ENCODE data around the gene RPLP2.
A peak's percentile ranks its signal among the peaks of the same experiment; 100 is the strongest.

The RPLP2 gene

GRCh38 chr11:779955-780532 lies 29.7 kb upstream of the RPLP2 start:
- TF ChIP-seq CTCF (IDR thresholded peaks at IDR 0.05; ENCODE audit: low read length, missing control alignments) = no peak
- no peak for DNase-seq (ENCODE audit: low read depth)
- no peak overlapping the region for H3K4me3 ChIP-seq (replicated peaks; ENCODE audit: low read depth, low read length)

- DNase-seq (ENCODE audit: low read depth) = no peak
- no peak overlapping the region for H3K4me3 ChIP-seq (replicated peaks; ENCODE audit: low read depth, low read length)
- TF ChIP-seq CTCF (IDR thresholded peaks at IDR 0.05; ENCODE audit: low read length, missing control alignments) = no peak
Observed at GRCh38 chr11:782264-783174, 27.2 kb upstream of the RPLP2 start.

- DNase-seq (ENCODE audit: low read depth) = peak; percentile 83
- H3K4me3 ChIP-seq (replicated peaks; ENCODE audit: low read depth, low read length) = no peak overlapping the region
- peak; percentile 86 for TF ChIP-seq CTCF (IDR thresholded peaks at IDR 0.05; ENCODE audit: low read length, missing control alignments)
Observed at GRCh38 chr11:783581-784015, 26.2 kb upstream of the RPLP2 start.

- no peak for TF ChIP-seq CTCF (IDR thresholded peaks at IDR 0.05; ENCODE audit: low read length, missing control alignments)
Observed at GRCh38 chr11:786235-787083, 23.3 kb upstream of the RPLP2 start.

DNA sequence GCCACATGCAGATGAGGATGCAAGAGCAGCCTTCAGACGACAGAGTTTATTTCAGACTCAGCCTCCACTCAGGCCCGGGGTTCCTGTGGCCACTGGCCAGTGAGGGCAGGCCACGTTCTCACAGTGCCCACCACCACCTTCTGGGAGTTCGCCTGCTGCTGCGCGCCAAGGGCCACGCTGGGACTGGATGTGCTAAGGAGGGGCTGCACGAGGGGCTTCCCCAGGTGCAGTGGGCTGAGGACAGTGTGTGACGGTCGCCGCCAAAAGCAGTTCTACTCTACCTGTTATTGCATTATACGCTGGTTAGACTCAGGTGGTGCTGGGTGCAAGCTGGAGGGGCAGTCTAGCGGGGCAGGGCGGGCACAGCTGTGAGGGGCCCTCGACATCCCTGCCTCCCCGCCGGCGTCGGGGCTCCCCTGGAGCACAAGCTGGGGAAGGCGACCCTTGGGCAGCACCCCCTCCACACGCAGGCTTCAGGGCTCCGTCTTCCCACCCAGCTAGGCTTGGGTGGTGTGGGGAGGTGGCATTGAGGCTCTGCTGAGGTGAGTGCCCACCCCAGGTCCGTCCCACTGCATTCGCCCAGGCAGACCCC lies 22.6 kb upstream of the RPLP2 start:
- no peak overlapping the region for H3K4me3 ChIP-seq (replicated peaks; ENCODE audit: low read depth, low read length)
- no peak for TF ChIP-seq CTCF (IDR thresholded peaks at IDR 0.05; ENCODE audit: low read length, missing control alignments)
- no peak for DNase-seq (ENCODE audit: low read depth)

More at GRCh38 chr11:786235-787083, 23.3 kb upstream of the RPLP2 start:
- H3K4me3 ChIP-seq (replicated peaks; ENCODE audit: low read depth, low read length) = no peak overlapping the region
- no peak for DNase-seq (ENCODE audit: low read depth)

- H3K4me3 ChIP-seq (replicated peaks; ENCODE audit: low read depth, low read length) = no peak overlapping the region
- no peak for TF ChIP-seq CTCF (IDR thresholded peaks at IDR 0.05; ENCODE audit: low read length, missing control alignments)
- DNase-seq (ENCODE audit: low read depth) = no peak
Observed at GRCh38 chr11:788009-788640, 21.6 kb upstream of the RPLP2 start.
